Measurements from ENCODE around the gene TFE3. TPM values are rescaled to one million over a fixed set of nuclear protein-coding genes. Genes with fewer than 3 reads are reported as not detected.

The TFE3 gene
- total RNA-seq, 1 experiment from 2014 or later: 59.8 TPM

DNA sequence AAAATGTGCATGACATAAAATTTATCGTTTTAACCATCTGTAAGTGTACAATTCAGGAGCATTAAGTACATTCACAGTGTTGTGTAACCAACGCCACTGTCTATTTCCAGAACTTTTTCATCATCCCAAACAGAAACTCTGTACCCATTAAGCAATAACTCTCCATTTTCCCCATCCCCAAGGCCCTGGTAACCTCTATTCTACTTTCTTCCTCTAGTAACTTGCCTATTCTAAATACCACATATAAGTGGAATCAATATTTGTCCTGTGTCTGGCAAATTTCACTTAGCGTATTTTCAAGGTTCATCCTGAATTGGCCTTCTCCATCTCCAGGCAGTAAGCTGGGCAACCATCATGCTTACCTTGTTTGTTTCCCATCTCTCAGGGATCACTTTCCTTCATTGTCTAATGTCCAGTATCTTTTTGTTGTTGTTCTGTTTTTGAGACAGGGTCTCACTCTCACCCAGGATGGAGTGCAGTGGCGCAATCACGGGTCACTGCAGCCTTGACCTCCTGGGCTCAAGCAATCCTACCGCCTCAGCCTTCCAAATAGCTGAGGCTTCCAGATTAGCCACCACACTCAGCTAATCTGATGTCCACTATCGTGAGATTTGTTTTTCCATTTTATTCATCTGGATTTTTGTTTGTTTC lies 23.4 kb downstream of the TFE3 start:
- peaks cover 2 to 9% (median 7%) of the 10 kb centered on the region in 3 experiments for H3K36me3 Mint-ChIP-seq (ENCODE audit: insufficient read depth in 1 of 3, low read depth in 3 of 3)

More for the DNA sequence above, 23.4 kb downstream of the TFE3 start:
- no peak for DNase-seq
- Mint-ChIP-seq H3K4me1 (no peaks in the 10 kb centered on the region), H3K9me3 (peaks cover 50 to 53% of the 10 kb centered on the region in 2 experiments), H3K27ac (no peak overlapping the region), H3K27me3 (ENCODE audit: low read depth) (peaks cover 2% of the 10 kb centered on the region), H3K4me3 (no peak overlapping the region)
- no peak overlapping the region for H2BK120ac ChIP-seq (ENCODE audit: low read depth, low read length, poor library complexity, severe bottlenecking)
- no peaks in the 10 kb centered on the region for H3K9me3 ChIP-seq (ENCODE audit: control insufficient read depth, low read depth, low read length)
- no peak overlapping the region for H4K8ac ChIP-seq (replicated peaks; ENCODE audit: insufficient read length, low read depth, low read length)
- H3K56ac ChIP-seq (ENCODE audit: insufficient read length, low read depth, low read length): no peak overlapping the region
- no peak overlapping the region for H3K18ac ChIP-seq (ENCODE audit: insufficient read length, low read depth, low read length)
- H2BK20ac ChIP-seq (ENCODE audit: low read depth, low read length, poor library complexity, severe bottlenecking): no peak overlapping the region
- H3T11ph ChIP-seq (ENCODE audit: low read length): no peak overlapping the region
- H2BK15ac ChIP-seq (ENCODE audit: low read depth, low read length): no peak overlapping the region
- no peak overlapping the region for H2BK5ac ChIP-seq (ENCODE audit: insufficient read length, low read length)
- H3K27me3 ChIP-seq (ENCODE audit: insufficient read depth, low read length): no peaks in the 10 kb centered on the region
- H2AK5ac ChIP-seq (ENCODE audit: insufficient read length, low read length): no peak overlapping the region
- no peak overlapping the region for H3K4ac ChIP-seq (ENCODE audit: low read depth, low read length)
- no peak overlapping the region for H2BK12ac ChIP-seq (ENCODE audit: insufficient read length, low read depth, low read length)
- H3K79me1 ChIP-seq (ENCODE audit: insufficient read depth, low read depth, low read length, poor library complexity, severe bottlenecking): no peaks in the 10 kb centered on the region
- H4K20me1 ChIP-seq (ENCODE audit: control insufficient read depth, insufficient read depth, insufficient read length): no peaks in the 10 kb centered on the region
- TF ChIP-seq, protein P1, sequence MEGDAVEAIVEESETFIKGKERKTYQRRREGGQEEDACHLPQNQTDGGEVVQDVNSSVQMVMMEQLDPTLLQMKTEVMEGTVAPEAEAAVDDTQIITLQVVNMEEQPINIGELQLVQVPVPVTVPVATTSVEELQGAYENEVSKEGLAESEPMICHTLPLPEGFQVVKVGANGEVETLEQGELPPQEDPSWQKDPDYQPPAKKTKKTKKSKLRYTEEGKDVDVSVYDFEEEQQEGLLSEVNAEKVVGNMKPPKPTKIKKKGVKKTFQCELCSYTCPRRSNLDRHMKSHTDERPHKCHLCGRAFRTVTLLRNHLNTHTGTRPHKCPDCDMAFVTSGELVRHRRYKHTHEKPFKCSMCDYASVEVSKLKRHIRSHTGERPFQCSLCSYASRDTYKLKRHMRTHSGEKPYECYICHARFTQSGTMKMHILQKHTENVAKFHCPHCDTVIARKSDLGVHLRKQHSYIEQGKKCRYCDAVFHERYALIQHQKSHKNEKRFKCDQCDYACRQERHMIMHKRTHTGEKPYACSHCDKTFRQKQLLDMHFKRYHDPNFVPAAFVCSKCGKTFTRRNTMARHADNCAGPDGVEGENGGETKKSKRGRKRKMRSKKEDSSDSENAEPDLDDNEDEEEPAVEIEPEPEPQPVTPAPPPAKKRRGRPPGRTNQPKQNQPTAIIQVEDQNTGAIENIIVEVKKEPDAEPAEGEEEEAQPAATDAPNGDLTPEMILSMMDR (conservative IDR thresholded peaks at IDR 0.05): no peak
- H2AFZ ChIP-seq (ENCODE audit: low read length): no peak overlapping the region
- H3K23ac ChIP-seq (ENCODE audit: insufficient read length, low read depth, low read length): no peak overlapping the region
- no peak overlapping the region for H4K91ac ChIP-seq (ENCODE audit: insufficient read length, low read depth, low read length)
- no peak overlapping the region for H4K5ac ChIP-seq (ENCODE audit: insufficient read length, low read depth, low read length)
- no peaks in the 10 kb centered on the region for H3K4me1 ChIP-seq (ENCODE audit: insufficient read depth, low read length)
- H3K23me2 ChIP-seq (ENCODE audit: insufficient read length, low read depth, low read length, poor library complexity, severe bottlenecking): no peaks in the 10 kb centered on the region
- H3K9ac ChIP-seq (ENCODE audit: extremely low read depth, insufficient read length, low read length): no peak overlapping the region
- H3K4me2 ChIP-seq (ENCODE audit: insufficient read depth, insufficient read length, low read length): no peak overlapping the region
- no peaks in the 10 kb centered on the region for H3K79me2 ChIP-seq (ENCODE audit: insufficient read depth, low read length)
- WGBS (ENCODE audit: extremely low coverage, insufficient read length, low lambda C conversion rate): no CpG with 5 or more reads among the region's 7 CpGs
- no peak overlapping the region for H3K14ac ChIP-seq (ENCODE audit: insufficient read depth, low read length)
- H3K27ac ChIP-seq (ENCODE audit: insufficient read length, low read depth, low read length): no peak overlapping the region

Measured in H9 (cell line).